Activated CD8-positive, alpha-beta memory T cell treated with anti-CD3 and anti-CD28 coated beads, Interleukin-2, amount 50 U/mL, for 24 hours (primary cell): Measurements from ENCODE around the gene TPTE.
"Not testable (repeated sequence)": the region's sequence is repeated elsewhere in the genome, so short reads cannot be mapped to it uniquely, and the experiment has no call there.

Experiments used
- DNase-seq: peaks from one replicate; pipeline ENCODE4 v3.0.0-alpha.2; 2020; ENCODE audit errors: extremely low read depth

The TPTE gene

DNA sequence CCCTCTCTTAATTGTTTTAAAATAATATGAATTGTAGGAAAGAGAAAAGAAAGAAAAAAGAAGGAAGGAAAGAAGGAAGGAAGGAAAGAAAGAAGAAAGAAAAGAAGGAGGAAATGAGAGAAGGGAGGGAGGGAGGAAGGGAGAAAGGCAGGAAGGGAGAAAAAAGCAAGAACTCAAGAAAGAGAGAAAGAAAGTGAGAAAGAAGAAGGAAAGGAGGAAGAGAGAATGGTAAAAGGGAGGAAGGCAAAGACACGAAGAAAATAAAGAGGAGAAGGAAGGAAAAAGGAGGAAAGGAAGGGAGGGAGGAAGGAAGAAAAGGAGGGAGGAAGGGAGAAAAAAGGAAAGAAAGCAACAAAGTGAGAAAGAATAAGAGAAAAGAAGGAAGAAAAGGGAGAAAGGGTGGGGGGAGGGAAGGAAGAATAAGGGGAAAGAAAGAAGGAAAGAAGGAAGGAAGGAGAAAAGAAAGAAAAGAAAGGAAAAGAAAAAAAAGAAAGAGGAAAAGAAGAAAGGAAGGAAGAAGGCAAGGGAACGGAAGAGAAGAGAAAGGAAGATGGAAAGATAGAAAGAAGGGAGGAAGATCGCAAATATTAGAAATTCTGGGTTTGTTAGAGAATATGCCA, 95.9 kb downstream of the TPTE start:
- DNase-seq = not testable (repeated sequence)

DNA sequence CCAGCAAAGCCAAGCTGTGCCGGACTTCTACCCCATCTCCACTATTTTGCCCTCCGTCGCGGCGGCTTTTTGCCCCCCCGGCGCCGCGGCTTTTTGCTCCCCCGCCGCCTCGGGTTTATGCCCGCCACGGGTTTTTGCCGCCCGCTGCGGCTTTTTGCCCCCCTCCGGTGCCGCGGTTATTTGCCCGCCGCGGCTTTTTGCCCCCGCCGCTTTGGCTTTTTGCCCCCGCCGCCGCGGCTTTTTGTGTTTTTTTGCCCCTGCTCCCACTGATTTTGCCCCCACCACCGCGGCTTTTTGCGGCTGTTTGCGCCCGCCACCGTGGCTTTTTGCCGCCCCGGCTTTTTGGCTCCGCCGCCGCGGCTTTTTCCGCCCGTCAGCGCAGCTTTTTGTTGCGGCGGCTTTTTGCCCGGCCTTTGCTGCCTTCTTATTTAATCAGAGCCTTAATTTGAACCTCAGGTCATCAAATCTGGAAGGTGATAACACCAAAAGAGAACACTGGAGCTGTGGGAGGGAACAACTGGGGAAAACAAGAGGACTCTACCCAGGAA, 106.0 kb downstream of the TPTE start:
- DNase-seq = no peak

- not testable (repeated sequence) for DNase-seq
These were observed 107.9 kb downstream of the TPTE start for GRCh38 chr21:10629239-10629638.

GRCh38 chr21:10630829-10631228, 109.4 kb downstream of the TPTE start:
- DNase-seq = not testable (repeated sequence)

GRCh38 chr21:10631316-10631715, 109.9 kb downstream of the TPTE start:
- DNase-seq = not testable (repeated sequence)

- not testable (repeated sequence) for DNase-seq
These were observed 116.8 kb downstream of the TPTE start for GRCh38 chr21:10638144-10638543.

DNA sequence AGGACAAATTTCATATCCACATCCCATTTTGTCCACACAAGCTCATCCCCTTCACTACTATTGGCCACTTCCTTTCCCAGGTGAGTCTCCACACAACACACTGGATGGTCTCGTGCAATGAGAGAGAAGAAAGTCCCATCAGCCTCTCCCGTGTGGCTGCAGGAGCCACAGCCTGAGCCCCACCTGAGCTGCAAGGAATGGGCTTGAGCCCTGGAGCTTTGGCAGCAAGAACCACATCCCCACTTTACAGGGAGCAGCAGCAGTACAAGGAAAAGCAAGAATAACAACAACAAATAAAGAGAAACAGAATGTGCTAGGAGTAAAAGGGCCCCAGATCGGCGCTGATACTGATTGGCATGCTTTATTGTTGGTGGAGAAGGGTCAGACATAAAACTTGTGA, 117.7 kb downstream of the TPTE start:
- DNase-seq = no peak

- DNase-seq = not testable (repeated sequence)
These were observed 118.4 kb downstream of the TPTE start for GRCh38 chr21:10639746-10640145.

DNA sequence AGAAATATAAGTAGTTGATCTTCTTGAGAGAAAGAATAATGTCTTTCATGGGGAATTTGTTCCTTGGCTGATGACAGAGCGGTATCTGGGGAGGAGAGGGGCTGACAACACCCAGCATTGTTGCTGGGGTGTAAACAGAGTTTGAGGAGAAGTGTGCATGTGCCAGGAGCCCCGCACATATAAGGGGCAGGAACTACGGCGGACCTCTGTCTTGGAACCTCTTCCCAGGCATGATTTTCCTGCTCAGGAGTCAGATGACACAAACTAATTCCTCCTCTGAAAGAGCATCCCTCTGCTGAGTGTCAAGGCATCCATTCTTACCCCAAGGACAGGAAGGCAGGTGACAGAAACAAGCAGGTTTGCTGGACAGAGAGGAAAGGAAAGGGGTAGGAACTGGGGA, 119.1 kb downstream of the TPTE start:
- no peak for DNase-seq

GRCh38 chr21:10641107-10641506, 119.7 kb downstream of the TPTE start:
- DNase-seq = no peak

- not testable (repeated sequence) for DNase-seq
These were observed 124.3 kb downstream of the TPTE start for GRCh38 chr21:10645667-10646066.

- DNase-seq = not testable (repeated sequence)
These were observed 128.2 kb downstream of the TPTE start for GRCh38 chr21:10649350-10650149.

DNA sequence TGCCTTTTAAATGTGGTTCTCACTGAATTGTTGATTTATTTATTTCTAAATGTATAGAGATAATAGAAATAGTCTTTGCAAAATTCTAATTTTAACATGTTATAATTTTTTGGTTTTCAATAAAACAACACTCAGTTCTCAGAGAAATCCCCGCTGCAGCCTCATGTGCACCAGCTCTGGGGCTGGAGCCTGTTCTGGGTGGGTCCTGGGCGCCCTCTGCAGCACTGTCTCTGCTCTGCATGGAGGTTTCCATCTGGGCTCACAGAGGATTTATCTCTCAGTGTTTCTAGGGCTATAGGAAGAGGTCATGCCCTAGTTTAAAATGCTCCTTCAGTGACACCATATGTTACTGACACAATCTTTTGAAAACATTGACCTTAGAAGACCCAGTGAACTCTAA, 128.9 kb downstream of the TPTE start:
- DNase-seq = not testable (repeated sequence)
